Vagina (tissue), 2 donors: ENCODE measurements around the gene UPB1.

Experiments used
- POLR2A ChIP-seq, 2 donors: fragments of 450-650 bp; IDR thresholded peaks; one replicate each; pipeline ENCODE4 v1.6.1; 2017; ENCODE audit warnings: antibody characterized with exemption in 2 of 2, mild to moderate bottlenecking in 2 of 2, moderate library complexity in 2 of 2
- POLR2AphosphoS5 ChIP-seq, 2 donors: sonication (generic); formaldehyde crosslinking; IDR thresholded peaks; one replicate each; pipeline ENCODE4 v1.9.0; 2017; ENCODE audit warnings: antibody characterized with exemption in 2 of 2, mild to moderate bottlenecking in 2 of 2, low read depth in 1 of 2; ENCODE audit not compliant: insufficient read depth in 1 of 2
- TF ChIP-seq, protein P1 (sequence below), 3 experiments: fragments of 450-650 bp in 2 of 3; fragments of 200-600 bp in 1 of 3; sonication (generic) in 1 of 3; IDR thresholded peaks; one replicate each; pipeline ENCODE4 v1.5.1; 2017 to 2019; ENCODE audit warnings: antibody characterized with exemption in 3 of 3, mild to moderate bottlenecking in 2 of 3, moderate library complexity in 2 of 3

DNA sequence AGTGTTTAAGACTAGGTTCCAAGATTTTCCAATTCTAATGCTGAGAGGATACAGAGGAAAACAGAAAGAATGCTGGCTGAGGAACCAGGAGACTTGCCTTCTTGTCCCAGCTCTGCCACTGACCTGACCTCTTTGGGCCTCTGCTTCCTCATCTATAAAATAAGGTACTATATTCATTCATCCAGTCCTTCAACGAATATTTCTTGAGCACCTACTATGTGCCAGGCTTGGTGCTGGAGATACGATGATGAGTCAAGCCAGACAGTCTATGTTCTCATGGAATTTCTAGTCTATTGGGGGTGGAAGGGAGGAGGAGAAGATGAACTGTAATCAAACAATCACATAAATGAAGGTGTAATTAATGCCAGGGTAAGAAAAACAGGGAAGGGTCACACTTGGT is 27.8 kb upstream of the UPB1 start:
- TF ChIP-seq, protein P1, sequence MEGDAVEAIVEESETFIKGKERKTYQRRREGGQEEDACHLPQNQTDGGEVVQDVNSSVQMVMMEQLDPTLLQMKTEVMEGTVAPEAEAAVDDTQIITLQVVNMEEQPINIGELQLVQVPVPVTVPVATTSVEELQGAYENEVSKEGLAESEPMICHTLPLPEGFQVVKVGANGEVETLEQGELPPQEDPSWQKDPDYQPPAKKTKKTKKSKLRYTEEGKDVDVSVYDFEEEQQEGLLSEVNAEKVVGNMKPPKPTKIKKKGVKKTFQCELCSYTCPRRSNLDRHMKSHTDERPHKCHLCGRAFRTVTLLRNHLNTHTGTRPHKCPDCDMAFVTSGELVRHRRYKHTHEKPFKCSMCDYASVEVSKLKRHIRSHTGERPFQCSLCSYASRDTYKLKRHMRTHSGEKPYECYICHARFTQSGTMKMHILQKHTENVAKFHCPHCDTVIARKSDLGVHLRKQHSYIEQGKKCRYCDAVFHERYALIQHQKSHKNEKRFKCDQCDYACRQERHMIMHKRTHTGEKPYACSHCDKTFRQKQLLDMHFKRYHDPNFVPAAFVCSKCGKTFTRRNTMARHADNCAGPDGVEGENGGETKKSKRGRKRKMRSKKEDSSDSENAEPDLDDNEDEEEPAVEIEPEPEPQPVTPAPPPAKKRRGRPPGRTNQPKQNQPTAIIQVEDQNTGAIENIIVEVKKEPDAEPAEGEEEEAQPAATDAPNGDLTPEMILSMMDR (IDR thresholded peaks at IDR 0.05), result no peak
- TF ChIP-seq POLR2AphosphoS5 (IDR thresholded peaks at IDR 0.05; ENCODE audit: insufficient read depth in 1 of 2, low read depth in 1 of 2) (no peak), POLR2A (IDR thresholded peaks at IDR 0.05) (no peak)
